Astrocyte (in vitro differentiated cells and primary cell): ENCODE data around the gene FGF8. TPM values are rescaled to one million over a fixed set of nuclear protein-coding genes. Genes with fewer than 3 reads are reported as not detected.

Experiments used
- DNase-seq: peaks from one replicate; pipeline ENCODE4 v3.0.0-alpha.2; 2010; ENCODE audit warnings: low read depth
- FAIRE-seq: peaks from 2 replicates; lab custom pipeline; 2011; peaks lifted over from hg19 to GRCh38; lab: Jason Lieb, UNC
- H2AFZ ChIP-seq: 2 replicates; pipeline ENCODE4 v1.6.0; 2012; ENCODE audit warnings: low read depth, low read length, inconsistent platforms
- H3K27ac ChIP-seq: 2 replicates; pipeline ENCODE4 v1.5.1; 2011; ENCODE audit warnings: low read depth, low read length, inconsistent platforms
- H3K27me3 ChIP-seq: 2 replicates; pipeline ENCODE4 v1.6.0; 2011; ENCODE audit warnings: low read length, inconsistent platforms; ENCODE audit not compliant: insufficient read depth
- H3K36me3 ChIP-seq: 2 replicates; pipeline ENCODE4 v1.5.1; 2011; ENCODE audit warnings: low read length, inconsistent platforms; ENCODE audit not compliant: insufficient read depth
- H3K4me1 ChIP-seq: 2 replicates; pipeline ENCODE4 v1.5.1; 2011; ENCODE audit warnings: low read length, inconsistent platforms; ENCODE audit not compliant: insufficient read depth
- H3K4me2 ChIP-seq: 2 replicates; pipeline ENCODE4 v1.6.0; 2012; ENCODE audit warnings: low read length, inconsistent platforms
- H3K4me3 ChIP-seq: 2 replicates; pipeline ENCODE4 v1.5.1; 2011; ENCODE audit warnings: low read depth, mild to moderate bottlenecking, low read length, inconsistent platforms; ENCODE audit not compliant: insufficient read depth
- H3K79me2 ChIP-seq: 2 replicates; pipeline ENCODE4 v1.6.0; 2012; ENCODE audit warnings: mild to moderate bottlenecking, low read length, inconsistent platforms; ENCODE audit not compliant: insufficient read depth
- H3K9ac ChIP-seq: 2 replicates; pipeline ENCODE4 v1.6.0; 2012; ENCODE audit warnings: mild to moderate bottlenecking, low read length, inconsistent platforms
- H3K9me3 ChIP-seq: 2 replicates; pipeline ENCODE4 v1.5.1; 2012; ENCODE audit warnings: low read depth, mild to moderate bottlenecking, low read length, inconsistent platforms; ENCODE audit not compliant: insufficient read depth
- H4K20me1 ChIP-seq: 2 replicates; pipeline ENCODE4 v1.6.0; 2012; ENCODE audit warnings: low read length, inconsistent platforms; ENCODE audit not compliant: insufficient read depth
- H3K27ac Mint-ChIP-seq: one replicate; pipeline ENCODE4 v1.8.0; 2021; ENCODE audit warnings: mild to moderate bottlenecking, mixed read lengths; ENCODE audit not compliant: unreplicated experiment
- H3K27me3 Mint-ChIP-seq: one replicate; pipeline ENCODE4 v1.8.0; 2021; ENCODE audit warnings: low read depth, mixed read lengths; ENCODE audit not compliant: unreplicated experiment
- H3K36me3 Mint-ChIP-seq: one replicate; pipeline ENCODE4 v1.8.0; 2021; ENCODE audit warnings: low read depth, mixed read lengths; ENCODE audit not compliant: unreplicated experiment
- H3K4me1 Mint-ChIP-seq: one replicate; pipeline ENCODE4 v1.8.0; 2021; ENCODE audit warnings: low read depth, mixed read lengths; ENCODE audit not compliant: unreplicated experiment
- H3K4me3 Mint-ChIP-seq: one replicate; pipeline ENCODE4 v1.8.0; 2021; ENCODE audit warnings: mild to moderate bottlenecking, moderate library complexity, mixed read lengths; ENCODE audit not compliant: unreplicated experiment
- H3K9me3 Mint-ChIP-seq: one replicate; pipeline ENCODE4 v1.8.0; 2021; ENCODE audit warnings: mild to moderate bottlenecking, mixed read lengths; ENCODE audit not compliant: unreplicated experiment
- CTCF ChIP-seq: IDR thresholded peaks from 2 replicates; pipeline ENCODE4 v1.5.1; 2011; ENCODE audit warnings: low read depth, mild to moderate bottlenecking, inconsistent platforms, low read length, moderate library complexity; ENCODE audit not compliant: insufficient read depth
- EZH2 ChIP-seq: IDR thresholded peaks from 2 replicates; pipeline ENCODE4 v1.6.1; 2012; ENCODE audit warnings: mild to moderate bottlenecking, low read length, inconsistent platforms; ENCODE audit not compliant: insufficient read depth
- total RNA-seq: library from RNA; stranded (reverse); gene quantifications from 2 replicates; pipeline ENCODE4 v1.2.1, GENCODE V29; 2021

The FGF8 gene
- total RNA-seq, 1 donor from 2014 or later: 0.61 TPM

- Mint-ChIP-seq H3K4me1 (peaks cover 34% of the 10 kb centered on the region), H3K27ac (peak overlapping the region; percentile 27), H3K4me3 (peak overlapping the region; percentile 99), H3K27me3 (no peaks in the 10 kb centered on the region), H3K36me3 (peaks cover 4% of the 10 kb centered on the region), H3K9me3 (no peaks in the 10 kb centered on the region)
- peak overlapping the region; percentile 99 for H3K9ac ChIP-seq
- DNase-seq (peak; percentile 46), FAIRE-seq (no peak)
- H3K79me2 ChIP-seq: peaks cover 87% of the 10 kb centered on the region
- H2AFZ ChIP-seq: no peak overlapping the region
- peaks cover 17% of the 10 kb centered on the region for H3K4me1 ChIP-seq
- H3K9me3 ChIP-seq: no peaks in the 10 kb centered on the region
- TF ChIP-seq EZH2 (no peak), CTCF (no peak)
- peak overlapping the region; percentile 84 for H3K4me3 ChIP-seq
- H3K27ac ChIP-seq: peak overlapping the region; percentile 34
- H3K27me3 ChIP-seq: no peaks in the 10 kb centered on the region
- H3K36me3 ChIP-seq: peaks cover 23% of the 10 kb centered on the region
- peak overlapping the region; percentile 90 for H3K4me2 ChIP-seq
- H4K20me1 ChIP-seq: peaks cover 85% of the 10 kb centered on the region
These were observed 38.7 kb upstream of the FGF8 start for GRCh38 chr10:101814466-101815071.

DNA sequence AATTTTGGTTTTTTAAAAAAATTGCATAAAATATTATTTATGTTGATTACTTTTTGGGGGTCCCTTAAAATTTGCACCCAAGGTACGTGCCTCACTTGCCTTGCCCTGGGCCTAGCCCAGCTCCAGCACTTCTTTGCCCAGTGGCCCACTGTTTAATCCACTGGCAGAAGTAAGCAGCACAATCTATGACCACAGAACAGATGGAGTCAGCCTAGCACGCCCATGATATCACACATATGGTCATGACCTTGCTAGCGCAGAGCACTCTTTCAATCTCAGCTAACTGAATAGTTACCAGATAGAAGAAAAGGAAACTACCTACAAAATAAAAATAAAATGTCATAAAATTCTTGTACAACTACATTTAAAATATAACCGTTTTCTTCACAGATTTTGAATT, 36.7 kb upstream of the FGF8 start:
- TF ChIP-seq EZH2 (no peak), CTCF (no peak)

DNA sequence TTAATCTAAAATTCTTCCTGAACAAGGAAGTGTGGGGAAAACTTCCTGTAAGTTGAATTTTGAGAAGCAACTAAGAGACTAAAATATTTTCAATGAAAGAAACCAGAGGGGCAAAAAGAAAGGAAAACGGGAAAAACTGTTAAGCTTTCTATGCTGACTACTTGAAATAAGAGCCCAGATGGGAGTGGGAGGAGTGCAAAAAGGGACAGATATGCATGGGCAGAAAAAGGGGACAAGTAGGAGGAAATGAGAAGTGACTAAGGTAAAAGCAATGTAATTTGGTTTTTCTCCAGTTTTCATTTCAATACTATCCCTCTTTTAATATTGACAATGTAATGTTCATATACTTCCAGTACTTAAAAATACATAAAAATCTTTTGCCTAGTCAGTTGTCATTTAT, 31.2 kb upstream of the FGF8 start:
- Mint-ChIP-seq H3K9me3 (no peaks in the 10 kb centered on the region), H3K27me3 (no peaks in the 10 kb centered on the region), H3K27ac (no peak overlapping the region), H3K4me1 (peaks cover 12% of the 10 kb centered on the region), H3K4me3 (peak overlapping the region; percentile 35), H3K36me3 (peaks cover 15% of the 10 kb centered on the region)
- no peaks in the 10 kb centered on the region for H3K27me3 ChIP-seq
- no peak overlapping the region for H3K9ac ChIP-seq
- H3K4me3 ChIP-seq: no peak overlapping the region
- H2AFZ ChIP-seq: no peak overlapping the region
- TF ChIP-seq CTCF (no peak), EZH2 (no peak)
- H4K20me1 ChIP-seq: peaks cover 90% of the 10 kb centered on the region
- H3K4me2 ChIP-seq: peak overlapping the region; percentile 1
- H3K9me3 ChIP-seq: no peaks in the 10 kb centered on the region
- FAIRE-seq: no peak
- H3K4me1 ChIP-seq: peaks cover 3% of the 10 kb centered on the region
- H3K27ac ChIP-seq: no peak overlapping the region
- H3K79me2 ChIP-seq: peaks cover 84% of the 10 kb centered on the region
- H3K36me3 ChIP-seq: peaks cover 69% of the 10 kb centered on the region
- no peak for DNase-seq

More for the DNA sequence above, 36.7 kb upstream of the FGF8 start:
- H3K4me3 Mint-ChIP-seq: no peak overlapping the region
- no peaks in the 10 kb centered on the region for H3K27me3 ChIP-seq
- H3K4me3 ChIP-seq: no peak overlapping the region
- no peak overlapping the region for H3K27ac ChIP-seq
- no peak overlapping the region for H3K9ac ChIP-seq
- H3K9me3 ChIP-seq: no peaks in the 10 kb centered on the region
- peaks cover 36% of the 10 kb centered on the region for H3K36me3 ChIP-seq
- H3K4me1 Mint-ChIP-seq: peaks cover 31% of the 10 kb centered on the region
- H2AFZ ChIP-seq: no peak overlapping the region
- no peak overlapping the region for H3K4me2 ChIP-seq
- peaks cover 99% of the 10 kb centered on the region for H3K79me2 ChIP-seq
- no peak for FAIRE-seq
- peaks cover 99% of the 10 kb centered on the region for H4K20me1 ChIP-seq
- H3K4me1 ChIP-seq: peaks cover 8% of the 10 kb centered on the region
- H3K36me3 Mint-ChIP-seq: peaks cover 4% of the 10 kb centered on the region
- H3K27me3 Mint-ChIP-seq: no peaks in the 10 kb centered on the region
- DNase-seq: no peak
- no peak overlapping the region for H3K27ac Mint-ChIP-seq
- no peaks in the 10 kb centered on the region for H3K9me3 Mint-ChIP-seq
